ENCODE data around the gene MYO3B. TPM values are rescaled to one million over a fixed set of nuclear protein-coding genes. Genes with fewer than 3 reads are reported as not detected.

MYO3B gene
- polyA plus RNA-seq, 3 donors from 2014 or later, result not detected

DNA sequence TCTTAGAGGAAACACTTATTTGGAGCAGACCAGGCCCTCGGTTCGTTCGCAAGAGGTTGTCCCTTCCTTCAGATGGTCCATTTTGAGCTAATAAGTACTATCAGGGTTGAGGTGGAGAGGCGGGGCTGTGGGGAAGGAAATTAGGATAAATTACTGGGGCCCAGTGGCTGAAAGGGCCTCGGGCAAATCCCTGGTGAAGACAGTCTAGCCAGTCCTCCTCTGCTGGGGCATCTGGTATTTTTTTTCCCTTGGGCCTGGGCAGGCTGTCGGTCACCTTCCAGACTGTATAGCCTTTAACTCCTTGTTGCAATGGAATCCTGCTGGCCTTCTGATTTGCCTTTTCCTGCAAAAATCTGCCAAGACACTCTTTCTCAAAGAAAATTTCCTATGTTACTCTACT, 1.7 kb upstream of the MYO3B start:
- Mint-ChIP-seq H3K4me3 (no peak overlapping the region), H3K9me3 (peaks cover 0 to 7% (median 0%) of the 10 kb centered on the region in 6 donors), H3K27me3 (ENCODE audit: low read depth in 3 of 3) (no peaks in the 10 kb centered on the region), H3K27ac (no peak overlapping the region), H3K36me3 (peaks cover 0 to 4% (median 0%) of the 10 kb centered on the region in 3 donors), H3K4me1 (peaks cover 5 to 8% of the 10 kb centered on the region in 2 donors)
- no peak for DNase-seq

DNA sequence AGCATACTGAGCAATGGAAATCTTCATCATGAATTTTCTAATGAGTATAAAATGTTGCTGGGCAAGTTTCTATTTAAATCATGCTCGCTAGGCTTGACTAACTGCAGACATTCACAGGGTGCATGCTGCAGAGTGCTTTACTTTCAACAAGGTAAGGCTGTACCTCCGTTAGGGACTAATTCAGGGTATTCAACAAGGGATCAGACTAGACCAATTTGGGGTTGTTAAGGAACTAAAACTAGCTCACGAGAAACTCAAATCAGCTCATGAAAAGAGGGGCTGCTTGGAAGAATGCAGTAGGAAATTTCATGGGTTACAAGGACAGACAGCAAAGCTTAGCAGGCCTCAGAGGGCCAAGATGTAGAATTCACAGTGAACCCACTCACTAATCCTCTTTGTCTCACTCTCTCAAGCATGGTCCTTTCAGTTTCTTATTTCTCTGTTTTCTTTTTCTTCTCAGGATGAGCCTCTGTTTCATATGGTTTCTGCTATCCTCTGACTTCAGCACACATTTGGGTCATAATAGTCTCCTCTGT, 2.2 kb downstream of the MYO3B start:
- Mint-ChIP-seq H3K9me3 (peaks cover 0 to 3% (median under 1%) of the 10 kb centered on the region in 6 donors), H3K4me1 (peaks cover 5 to 8% of the 10 kb centered on the region in 2 donors), H3K27ac (peak overlapping the region in 1 of 6 donors; percentile 47), H3K27me3 (ENCODE audit: low read depth in 3 of 3) (no peaks in the 10 kb centered on the region), H3K4me3 (peak overlapping the region in 1 of 5 donors; percentile 36), H3K36me3 (no peaks in the 10 kb centered on the region)
- peak in 1 of 3 donors; percentile 4 for DNase-seq

DNA sequence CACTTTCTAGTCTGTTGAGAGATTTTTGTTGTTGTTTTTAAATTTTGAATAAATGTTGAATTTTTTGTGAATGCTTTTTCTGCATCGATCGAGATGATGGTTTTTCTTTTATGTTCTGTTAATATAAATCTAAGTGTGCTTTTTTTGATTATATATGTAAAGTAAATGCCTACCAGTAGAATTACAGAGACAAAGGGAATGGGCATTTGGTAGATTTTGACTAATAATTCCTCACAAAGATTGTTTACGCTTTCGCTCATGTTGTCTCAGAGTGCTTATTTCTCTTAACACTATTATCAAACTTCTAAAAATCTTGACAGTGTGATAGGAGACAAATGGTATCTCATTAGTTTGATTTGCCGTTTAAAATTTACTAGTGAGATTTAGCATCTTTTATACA, 3.7 kb downstream of the MYO3B start:
- Mint-ChIP-seq H3K27me3 (ENCODE audit: low read depth in 3 of 3) (peaks cover 0 to 2% (median 0%) of the 10 kb centered on the region in 3 donors), H3K9me3 (peaks cover 0 to 10% (median 3%) of the 10 kb centered on the region in 6 donors), H3K4me1 (peaks cover 5 to 8% of the 10 kb centered on the region in 2 donors), H3K27ac (peak overlapping the region in 1 of 6 donors; percentile 31), H3K36me3 (no peaks in the 10 kb centered on the region), H3K4me3 (no peak overlapping the region)
- DNase-seq, result no peak

DNA sequence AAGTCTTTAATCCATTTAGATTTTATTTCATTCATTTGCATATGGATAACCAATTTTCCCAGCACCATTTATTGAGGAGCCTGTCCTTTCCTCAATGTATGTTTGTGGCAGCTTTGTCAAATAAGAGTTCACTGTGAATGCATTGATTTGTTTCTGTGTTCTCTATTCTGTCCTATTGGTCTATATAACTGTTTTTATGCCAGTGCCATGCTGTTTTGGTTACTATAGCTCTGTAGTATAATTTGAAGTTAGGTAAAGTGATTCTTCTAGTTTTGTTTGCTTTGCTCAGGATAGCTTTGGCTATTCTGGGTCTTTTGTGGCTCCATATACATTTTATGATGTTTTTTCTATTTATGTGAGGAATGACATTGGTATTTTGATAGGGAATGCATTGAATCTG, 7.4 kb downstream of the MYO3B start:
- DNase-seq, result no peak
- H3K4me3 Mint-ChIP-seq, result no peak overlapping the region
- H3K4me1 Mint-ChIP-seq, result no peaks in the 10 kb centered on the region
- peaks cover 0 to 3% (median 2%) of the 10 kb centered on the region in 3 donors for H3K27me3 Mint-ChIP-seq (ENCODE audit: low read depth in 3 of 3)
- peaks cover 0 to 12% (median 0%) of the 10 kb centered on the region in 3 donors for H3K36me3 Mint-ChIP-seq
- peaks cover 8 to 37% (median 18%) of the 10 kb centered on the region in 6 donors for H3K9me3 Mint-ChIP-seq
- H3K27ac Mint-ChIP-seq, result no peak overlapping the region

DNA sequence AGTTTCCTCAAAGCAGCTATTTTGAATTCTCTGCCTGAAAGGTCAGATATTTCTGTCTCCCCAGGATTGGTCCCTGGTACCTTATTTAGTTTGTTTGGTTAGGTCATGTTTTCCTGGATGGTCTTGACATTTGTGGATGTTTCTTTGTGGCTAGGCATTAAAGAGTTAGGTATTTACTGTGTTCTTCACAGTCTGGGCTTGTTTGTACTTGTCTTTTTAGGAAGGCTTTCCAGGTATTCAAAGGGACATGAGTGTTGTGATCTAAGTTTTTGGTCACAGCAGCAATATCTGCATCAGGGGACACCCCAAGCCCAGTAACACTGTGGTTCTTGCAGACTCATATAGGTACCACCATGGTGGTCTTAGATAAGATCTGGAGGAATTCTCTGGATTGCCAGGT, 11.8 kb downstream of the MYO3B start:
- no peak overlapping the region for H3K4me3 Mint-ChIP-seq
- no peak for DNase-seq
- peaks cover 8 to 43% (median 18%) of the 10 kb centered on the region in 6 donors for H3K9me3 Mint-ChIP-seq
- H3K27me3 Mint-ChIP-seq (ENCODE audit: low read depth in 3 of 3), result peaks cover 2 to 5% (median 4%) of the 10 kb centered on the region in 3 donors
- peaks cover 0 to 12% (median 0%) of the 10 kb centered on the region in 3 donors for H3K36me3 Mint-ChIP-seq
- no peak overlapping the region for H3K27ac Mint-ChIP-seq
- H3K4me1 Mint-ChIP-seq, result no peaks in the 10 kb centered on the region

DNA sequence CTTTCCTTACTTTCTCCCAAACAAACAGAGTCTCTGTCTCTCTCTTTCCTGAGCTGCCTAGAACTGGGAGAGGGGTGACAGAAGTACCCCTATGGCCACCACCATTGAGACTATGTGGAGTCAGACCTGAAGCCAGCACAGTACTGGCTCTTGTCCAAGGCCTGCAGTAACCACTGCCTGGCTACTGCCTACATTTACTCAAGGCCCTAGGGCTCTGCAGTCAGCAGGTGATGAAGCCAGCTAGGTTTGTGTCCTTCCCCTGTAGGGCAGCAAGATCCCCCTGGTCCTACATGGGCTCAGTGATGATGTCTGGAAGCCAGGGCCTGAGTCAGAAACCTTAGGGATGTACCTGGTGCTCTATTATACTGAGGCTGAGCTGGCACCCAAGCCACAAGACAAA, 12.2 kb downstream of the MYO3B start:
- no peak overlapping the region for H3K4me3 Mint-ChIP-seq
- DNase-seq, result no peak
- H3K27me3 Mint-ChIP-seq (ENCODE audit: low read depth in 3 of 3), result peaks cover 2 to 7% (median 4%) of the 10 kb centered on the region in 3 donors
- no peak overlapping the region for H3K27ac Mint-ChIP-seq
- H3K9me3 Mint-ChIP-seq, result peaks cover 8 to 40% (median 18%) of the 10 kb centered on the region in 6 donors
- no peaks in the 10 kb centered on the region for H3K4me1 Mint-ChIP-seq
- H3K36me3 Mint-ChIP-seq, result peaks cover 0 to 12% (median 0%) of the 10 kb centered on the region in 3 donors

DNA sequence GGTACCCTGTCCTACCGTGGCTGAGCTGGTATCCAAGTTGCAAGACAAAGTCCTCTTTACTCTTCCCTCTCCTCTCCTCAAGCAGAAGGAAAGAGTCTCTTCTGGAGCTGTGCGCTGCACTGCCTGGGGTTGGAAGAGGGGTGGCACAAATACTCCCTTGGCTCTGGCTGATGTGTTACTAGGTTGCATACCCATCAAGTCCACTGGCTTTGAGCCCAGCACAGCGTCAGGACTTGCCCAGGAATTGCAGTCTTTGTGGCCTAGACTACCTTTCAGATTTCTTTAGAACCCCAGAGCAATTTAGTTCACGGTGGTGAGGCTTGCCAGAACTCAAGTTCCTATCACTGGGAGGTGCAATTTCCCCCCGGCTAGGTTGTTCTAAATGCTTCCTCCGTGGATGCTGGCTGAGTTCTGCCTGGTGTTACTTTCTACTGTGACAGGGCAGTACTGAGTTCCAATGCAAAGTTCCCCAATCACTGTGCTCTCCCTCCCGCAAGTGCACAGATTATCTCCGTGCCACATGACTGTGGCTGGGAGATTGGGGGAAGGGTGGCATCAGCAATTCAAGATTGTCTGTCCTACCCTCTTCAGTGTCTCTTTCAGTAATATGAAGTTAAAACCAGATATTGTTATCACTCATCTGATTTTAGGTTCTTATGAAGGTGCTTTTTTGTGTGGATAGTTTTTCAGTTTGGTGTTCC, 13.4 kb downstream of the MYO3B start:
- Mint-ChIP-seq H3K9me3 (peaks cover 8 to 37% (median 16%) of the 10 kb centered on the region in 6 donors), H3K36me3 (peaks cover 0 to 12% (median 0%) of the 10 kb centered on the region in 3 donors), H3K4me3 (no peak overlapping the region), H3K27me3 (ENCODE audit: low read depth in 3 of 3) (peaks cover 2 to 5% (median 4%) of the 10 kb centered on the region in 3 donors), H3K4me1 (no peaks in the 10 kb centered on the region), H3K27ac (no peak overlapping the region)
- DNase-seq, result no peak

DNA sequence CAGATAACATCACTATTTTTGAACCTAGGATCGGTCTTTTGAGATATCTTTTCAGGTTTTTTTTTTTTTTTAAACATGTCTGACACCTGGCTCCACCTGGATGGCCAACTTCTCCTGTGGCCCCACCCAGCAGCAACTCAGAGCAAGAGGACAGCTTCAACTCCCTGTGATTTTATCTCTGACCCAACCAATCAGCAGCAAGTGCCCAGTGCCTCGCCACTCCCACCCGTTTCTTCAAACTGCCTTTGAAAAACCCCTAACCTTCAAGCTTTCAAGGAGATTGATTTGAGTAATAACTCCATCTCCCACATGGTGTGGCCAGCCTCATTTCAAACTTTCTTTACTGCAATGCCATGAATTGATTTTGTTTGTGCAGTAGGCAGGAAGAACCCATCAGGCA, 19.0 kb downstream of the MYO3B start:
- Mint-ChIP-seq H3K27me3 (ENCODE audit: low read depth in 3 of 3) (peaks cover 0 to 4% (median 0%) of the 10 kb centered on the region in 3 donors), H3K4me3 (no peak overlapping the region), H3K4me1 (no peaks in the 10 kb centered on the region), H3K9me3 (peaks cover 0 to 5% (median 1%) of the 10 kb centered on the region in 6 donors), H3K36me3 (no peaks in the 10 kb centered on the region), H3K27ac (no peak overlapping the region)
- no peak for DNase-seq

DNA sequence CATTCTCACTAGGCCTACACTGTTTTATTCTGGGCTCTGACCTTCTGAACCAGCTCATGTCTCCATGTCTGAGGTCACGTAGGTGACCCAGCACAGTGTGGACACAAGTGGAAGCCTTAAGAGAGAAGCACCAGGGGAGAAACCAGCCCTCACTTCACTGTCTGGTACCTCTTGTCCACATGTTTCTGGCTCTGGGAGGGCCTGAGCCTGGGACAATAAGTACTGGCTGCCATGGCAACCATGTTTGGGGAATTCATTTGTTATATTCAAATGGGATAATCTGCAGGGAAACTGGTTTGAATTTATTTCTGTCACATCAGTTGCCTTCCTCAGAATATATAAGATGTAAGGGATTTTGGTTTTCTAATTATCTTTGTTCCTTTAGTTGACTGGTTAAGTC, 23.3 kb downstream of the MYO3B start:
- no peaks in the 10 kb centered on the region for H3K4me1 Mint-ChIP-seq
- no peak for DNase-seq

DNA sequence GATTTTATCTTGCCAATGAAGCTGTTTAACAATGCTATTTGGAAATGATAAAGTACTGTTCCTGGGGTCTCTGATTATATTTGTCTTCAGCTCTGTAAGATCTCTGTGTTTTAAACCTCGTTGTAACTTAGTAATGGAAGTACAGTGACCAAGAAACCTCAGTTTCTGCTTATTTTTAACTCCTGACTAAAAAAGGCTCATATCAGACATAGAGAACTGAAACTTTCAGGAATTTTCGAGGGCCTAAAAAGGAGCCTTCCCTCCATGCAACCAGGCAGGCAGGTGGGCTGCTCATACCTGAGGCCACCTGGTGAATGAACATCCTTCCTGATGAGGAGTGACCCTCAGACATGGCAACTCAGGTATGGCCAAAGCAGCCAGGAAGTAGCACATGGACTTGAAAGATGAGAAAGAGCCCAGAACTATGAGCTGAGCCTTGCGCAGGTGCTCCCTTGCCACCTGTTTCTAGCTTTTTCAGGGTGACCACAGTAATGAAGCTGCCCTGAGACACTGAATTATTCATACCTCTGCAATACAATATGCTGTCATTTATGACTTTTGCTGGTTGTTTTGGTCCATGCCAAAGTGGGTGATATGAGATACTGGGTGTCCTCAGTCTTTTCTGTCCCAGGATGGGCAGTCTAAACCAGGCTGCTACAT, 23.9 kb downstream of the MYO3B start:
- peaks cover 0 to 2% (median 0%) of the 10 kb centered on the region in 3 donors for H3K27me3 Mint-ChIP-seq (ENCODE audit: low read depth in 3 of 3)
- no peaks in the 10 kb centered on the region for H3K36me3 Mint-ChIP-seq
- DNase-seq, result no peak
- H3K4me1 Mint-ChIP-seq, result no peaks in the 10 kb centered on the region
- no peak overlapping the region for H3K4me3 Mint-ChIP-seq
- no peak overlapping the region for H3K27ac Mint-ChIP-seq
- H3K9me3 Mint-ChIP-seq, result peaks cover 0 to 9% (median 0%) of the 10 kb centered on the region in 6 donors

More for the DNA sequence above, 23.3 kb downstream of the MYO3B start:
- no peaks in the 10 kb centered on the region for H3K36me3 Mint-ChIP-seq
- H3K27me3 Mint-ChIP-seq (ENCODE audit: low read depth in 3 of 3), result peaks cover 0 to 2% (median 0%) of the 10 kb centered on the region in 3 donors
- H3K27ac Mint-ChIP-seq, result no peak overlapping the region
- H3K9me3 Mint-ChIP-seq, result peaks cover 0 to 7% (median 0%) of the 10 kb centered on the region in 6 donors
- H3K4me3 Mint-ChIP-seq, result no peak overlapping the region

DNA sequence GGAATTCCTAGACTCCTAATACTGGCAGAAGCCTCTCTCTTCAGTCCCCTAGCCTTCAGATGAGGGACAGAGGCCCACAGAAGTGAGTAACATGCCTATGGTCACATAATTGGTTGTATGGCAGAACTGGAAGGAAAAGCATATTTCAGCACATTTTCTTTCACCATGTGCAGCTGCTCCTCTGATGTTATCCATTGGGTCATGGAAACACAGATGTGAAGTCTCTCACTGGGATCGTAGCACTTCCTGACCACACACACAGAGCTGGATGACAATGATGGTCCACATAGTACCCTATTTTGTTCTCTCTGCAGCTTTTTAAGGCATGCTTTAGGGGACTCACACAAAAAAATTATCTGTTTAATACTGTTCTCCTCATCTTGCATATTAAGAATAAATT, 24.5 kb downstream of the MYO3B start:
- Mint-ChIP-seq H3K36me3 (no peaks in the 10 kb centered on the region), H3K4me3 (no peak overlapping the region), H3K27ac (no peak overlapping the region), H3K9me3 (peaks cover 0 to 13% (median 0%) of the 10 kb centered on the region in 6 donors), H3K4me1 (no peaks in the 10 kb centered on the region), H3K27me3 (ENCODE audit: low read depth in 3 of 3) (peaks cover 0 to 2% (median 0%) of the 10 kb centered on the region in 3 donors)
- no peak for DNase-seq

DNA sequence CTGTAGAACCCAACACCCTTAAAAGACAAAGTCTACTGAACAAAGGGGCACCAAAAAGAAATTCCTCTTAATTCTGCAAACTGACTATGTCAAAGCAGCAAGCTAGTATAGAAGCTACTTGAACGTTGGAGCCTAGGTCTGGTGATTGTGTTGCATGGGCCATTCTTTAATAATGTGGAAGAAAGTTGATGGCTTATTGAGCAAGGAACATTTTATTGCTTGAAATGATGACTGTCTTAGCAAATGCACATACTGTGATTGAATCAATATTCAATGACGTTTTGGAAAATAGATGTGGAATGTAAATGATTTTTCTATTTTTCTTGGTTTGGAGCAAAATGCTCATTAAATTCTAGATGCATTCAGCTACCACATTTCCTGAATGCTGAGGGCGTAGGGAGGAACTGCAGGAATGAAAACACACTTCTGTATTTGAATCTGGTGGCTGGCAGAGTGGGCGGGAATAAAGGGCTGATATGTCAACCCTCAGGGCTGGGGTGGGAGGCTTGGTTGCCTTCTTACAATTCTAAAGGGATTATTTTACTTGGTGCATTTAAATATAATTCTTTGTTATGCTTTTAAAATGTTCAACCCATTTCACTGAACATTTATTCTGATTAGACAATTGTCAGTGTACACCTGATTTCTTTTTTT, 26.5 kb downstream of the MYO3B start:
- Mint-ChIP-seq H3K4me1 (no peaks in the 10 kb centered on the region), H3K9me3 (peaks cover 0 to 16% (median 1%) of the 10 kb centered on the region in 6 donors), H3K27ac (no peak overlapping the region), H3K36me3 (no peaks in the 10 kb centered on the region), H3K27me3 (ENCODE audit: low read depth in 3 of 3) (peaks cover 0 to 2% (median 0%) of the 10 kb centered on the region in 3 donors), H3K4me3 (no peak overlapping the region)
- DNase-seq, result no peak

DNA sequence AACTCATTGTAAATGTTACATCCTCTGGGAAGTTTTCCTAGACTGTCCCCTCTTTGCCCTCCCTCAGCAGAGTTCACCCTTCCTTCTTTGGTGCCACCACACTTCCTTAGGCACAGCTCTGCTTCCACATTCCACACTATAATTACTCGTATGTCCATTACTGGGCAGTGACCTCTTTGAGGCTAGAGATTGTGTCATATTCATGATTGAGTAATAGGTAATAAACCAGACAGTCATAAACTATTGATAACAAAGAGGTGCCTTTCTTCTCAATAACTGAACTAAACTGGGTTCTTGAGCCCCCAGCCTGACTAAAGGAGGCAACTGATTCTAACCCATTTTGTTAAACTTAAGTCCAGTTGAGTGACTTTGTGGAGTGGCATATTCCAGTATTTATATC, 28.3 kb downstream of the MYO3B start:
- Mint-ChIP-seq H3K27me3 (ENCODE audit: low read depth in 3 of 3) (peaks cover 0 to 2% (median 2%) of the 10 kb centered on the region in 3 donors), H3K4me3 (no peak overlapping the region), H3K4me1 (no peaks in the 10 kb centered on the region), H3K36me3 (peaks cover 0 to 3% (median 0%) of the 10 kb centered on the region in 3 donors), H3K27ac (no peak overlapping the region), H3K9me3 (peaks cover 2 to 21% (median 9%) of the 10 kb centered on the region in 6 donors)
- no peak for DNase-seq

All from immature natural killer cell (primary cell).